Measurements from ENCODE around the gene GUCY1B1.
A peak's percentile ranks its signal among the peaks of the same experiment; 100 is the strongest.

The GUCY1B1 gene

DNA sequence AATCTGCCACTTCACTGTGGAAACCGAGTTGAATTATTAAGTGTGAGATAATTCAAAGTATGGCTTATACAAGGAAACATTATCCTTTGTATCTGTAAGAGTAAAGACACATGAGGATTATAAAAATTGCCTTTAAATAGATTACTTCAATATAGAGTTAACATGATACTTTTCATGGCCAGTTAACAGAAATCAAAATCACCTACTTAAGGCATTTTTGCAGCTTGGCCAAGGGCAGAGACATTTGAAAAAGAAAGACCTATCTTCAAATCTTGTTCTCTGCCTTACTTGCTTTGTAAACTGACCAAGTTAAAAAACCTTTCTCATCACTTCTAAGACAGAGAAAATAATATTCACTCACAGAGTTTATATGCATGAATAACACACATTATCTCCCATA lies 44.9 kb upstream of the GUCY1B1 start:
- Histone ChIP-seq H3K4ac (ENCODE audit: low read depth in 1 of 2, low read length in 2 of 2) (no peak overlapping the region), H3K27me3 (ENCODE audit: control insufficient read depth in 1 of 2, insufficient read depth in 1 of 2, low read length in 2 of 2) (no peaks in the 10 kb centered on the region), H3K14ac (ENCODE audit: low read length in 2 of 2) (no peak overlapping the region), H3K36me3 (ENCODE audit: control insufficient read depth in 1 of 2, insufficient read depth in 2 of 2, low read depth in 1 of 2, low read length in 2 of 2) (peaks cover 0 to 7% of the 10 kb centered on the region in 2 experiments), H3K23ac (ENCODE audit: low read length in 2 of 2) (no peak overlapping the region), H3K4me2 (ENCODE audit: low read length, poor library complexity, severe bottlenecking) (no peak overlapping the region), H3K9me3 (ENCODE audit: control insufficient read depth, low read length) (peaks cover 2% of the 10 kb centered on the region), H2AFZ (ENCODE audit: low read depth, low read length) (no peak overlapping the region), H2AK5ac (ENCODE audit: low read length, severe bottlenecking) (no peak overlapping the region), H4K8ac (ENCODE audit: low read length) (no peak overlapping the region), H3K4me3 (ENCODE audit: insufficient read depth in 1 of 2, low read depth in 1 of 2, low read length in 2 of 2) (no peak overlapping the region), H2BK15ac (ENCODE audit: low read depth, poor library complexity, severe bottlenecking) (no peak overlapping the region), H3K18ac (ENCODE audit: low read depth in 1 of 2, low read length in 2 of 2) (no peak overlapping the region), H3K9ac (ENCODE audit: low read length) (no peak overlapping the region), H3K4me1 (ENCODE audit: control insufficient read depth, insufficient read depth, low read depth, low read length) (no peaks in the 10 kb centered on the region), H2BK5ac (ENCODE audit: low read depth, low read length, poor library complexity, severe bottlenecking) (no peak overlapping the region), H2BK12ac (ENCODE audit: low read length in 2 of 2) (no peak overlapping the region), H3K79me1 (replicated peaks; ENCODE audit: low read length, poor library complexity, severe bottlenecking) (no peaks in the 10 kb centered on the region), H2BK120ac (ENCODE audit: low read depth, low read length) (no peak overlapping the region), H4K91ac (ENCODE audit: low read length) (no peak overlapping the region), H3K27ac (ENCODE audit: low read length, poor library complexity, severe bottlenecking) (no peak overlapping the region)
- WGBS: no CpG with 5 or more reads among the region's 1 CpG
- DNase-seq: no peak

GRCh38 chr4:155722336-155722735 lies 36.5 kb upstream of the GUCY1B1 start:
- H2AK5ac ChIP-seq (ENCODE audit: low read length, severe bottlenecking): no peak overlapping the region
- no peak overlapping the region for H3K27ac ChIP-seq (ENCODE audit: low read length, poor library complexity, severe bottlenecking)
- no peak overlapping the region for H3K4me3 ChIP-seq (ENCODE audit: insufficient read depth in 1 of 2, low read depth in 1 of 2, low read length in 2 of 2)
- H3K4ac ChIP-seq (ENCODE audit: low read depth in 1 of 2, low read length in 2 of 2): no peak overlapping the region
- no peak overlapping the region for H3K23ac ChIP-seq (ENCODE audit: low read length in 2 of 2)
- no peak overlapping the region for H3K4me2 ChIP-seq (ENCODE audit: low read length, poor library complexity, severe bottlenecking)
- no peak overlapping the region for H2BK12ac ChIP-seq (ENCODE audit: low read length in 2 of 2)
- H3K9ac ChIP-seq (ENCODE audit: low read length): peak overlapping the region; percentile 75
- no peak for DNase-seq
- H3K14ac ChIP-seq (ENCODE audit: low read length in 2 of 2): no peak overlapping the region
- no peak overlapping the region for H4K8ac ChIP-seq (ENCODE audit: low read length)
- no peaks in the 10 kb centered on the region for H3K36me3 ChIP-seq (ENCODE audit: control insufficient read depth in 1 of 2, insufficient read depth in 2 of 2, low read depth in 1 of 2, low read length in 2 of 2)
- H3K18ac ChIP-seq (ENCODE audit: low read depth in 1 of 2, low read length in 2 of 2): no peak overlapping the region
- H3K79me1 ChIP-seq (replicated peaks; ENCODE audit: low read length, poor library complexity, severe bottlenecking): no peaks in the 10 kb centered on the region
- peak overlapping the region; percentile 5 for H2BK15ac ChIP-seq (ENCODE audit: low read depth, poor library complexity, severe bottlenecking)
- no peak overlapping the region for H2AFZ ChIP-seq (ENCODE audit: low read depth, low read length)
- H3K4me1 ChIP-seq (ENCODE audit: control insufficient read depth, insufficient read depth, low read depth, low read length): peaks cover 1% of the 10 kb centered on the region
- no peak overlapping the region for H2BK5ac ChIP-seq (ENCODE audit: low read depth, low read length, poor library complexity, severe bottlenecking)
- H3K27me3 ChIP-seq (ENCODE audit: control insufficient read depth in 1 of 2, insufficient read depth in 1 of 2, low read length in 2 of 2): no peaks in the 10 kb centered on the region
- no peak overlapping the region for H2BK120ac ChIP-seq (ENCODE audit: low read depth, low read length)
- no peaks in the 10 kb centered on the region for H3K9me3 ChIP-seq (ENCODE audit: control insufficient read depth, low read length)
- WGBS: no CpG with 5 or more reads among the region's 1 CpG
- no peak overlapping the region for H4K91ac ChIP-seq (ENCODE audit: low read length)

DNA sequence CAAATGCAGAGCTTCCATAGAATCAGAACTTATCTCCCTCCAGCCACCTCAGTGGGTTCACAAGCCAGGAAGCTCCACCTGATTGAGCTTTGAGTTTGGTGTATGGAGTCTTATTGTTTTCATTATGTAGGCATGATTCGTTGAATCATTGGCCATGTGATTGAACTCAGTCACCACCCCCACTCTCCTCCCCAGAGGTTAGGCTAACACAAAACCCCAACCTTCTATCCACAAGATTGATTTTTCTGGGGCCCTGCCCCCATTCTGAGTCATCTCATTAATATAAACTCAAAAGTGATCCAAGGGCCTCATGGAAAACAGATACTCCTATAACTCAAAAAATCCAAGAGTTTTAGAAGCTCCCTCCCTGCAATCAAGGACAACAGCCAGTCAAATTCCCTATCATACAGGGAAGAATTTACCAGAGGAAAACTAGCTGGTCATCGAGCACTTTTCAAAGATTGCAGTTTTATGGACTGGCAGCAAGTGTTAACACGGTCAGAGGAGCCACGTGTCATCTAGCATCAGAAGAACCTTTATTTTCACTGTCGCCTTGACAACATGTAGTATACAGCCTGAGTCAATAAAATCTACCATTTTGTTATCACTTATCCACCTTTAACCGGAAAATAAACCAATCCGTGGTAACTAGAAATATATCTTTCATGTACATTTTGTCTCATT lies 35.9 kb upstream of the GUCY1B1 start:
- H3K9me3 ChIP-seq (ENCODE audit: control insufficient read depth, low read length): no peaks in the 10 kb centered on the region
- H3K27ac ChIP-seq (ENCODE audit: low read length, poor library complexity, severe bottlenecking): peak overlapping the region; percentile 28
- no peak overlapping the region for H3K4me3 ChIP-seq (ENCODE audit: insufficient read depth in 1 of 2, low read depth in 1 of 2, low read length in 2 of 2)
- H2BK120ac ChIP-seq (ENCODE audit: low read depth, low read length): no peak overlapping the region
- H3K14ac ChIP-seq (ENCODE audit: low read length in 2 of 2): no peak overlapping the region
- H4K91ac ChIP-seq (ENCODE audit: low read length): no peak overlapping the region
- H2BK15ac ChIP-seq (ENCODE audit: low read depth, poor library complexity, severe bottlenecking): no peak overlapping the region
- no peak overlapping the region for H3K18ac ChIP-seq (ENCODE audit: low read depth in 1 of 2, low read length in 2 of 2)
- H3K79me1 ChIP-seq (replicated peaks; ENCODE audit: low read length, poor library complexity, severe bottlenecking): no peaks in the 10 kb centered on the region
- H2AFZ ChIP-seq (ENCODE audit: low read depth, low read length): no peak overlapping the region
- H3K4me2 ChIP-seq (ENCODE audit: low read length, poor library complexity, severe bottlenecking): no peak overlapping the region
- H4K8ac ChIP-seq (ENCODE audit: low read length): no peak overlapping the region
- no peaks in the 10 kb centered on the region for H3K27me3 ChIP-seq (ENCODE audit: control insufficient read depth in 1 of 2, insufficient read depth in 1 of 2, low read length in 2 of 2)
- no peak overlapping the region for H2AK5ac ChIP-seq (ENCODE audit: low read length, severe bottlenecking)
- WGBS: 82% methylated on average over 5 of the region's 7 CpGs
- peaks cover 1% of the 10 kb centered on the region for H3K4me1 ChIP-seq (ENCODE audit: control insufficient read depth, insufficient read depth, low read depth, low read length)
- no peak overlapping the region for H3K4ac ChIP-seq (ENCODE audit: low read depth in 1 of 2, low read length in 2 of 2)
- H2BK5ac ChIP-seq (ENCODE audit: low read depth, low read length, poor library complexity, severe bottlenecking): no peak overlapping the region
- H3K9ac ChIP-seq (ENCODE audit: low read length): peak overlapping the region; percentile 75
- H2BK12ac ChIP-seq (ENCODE audit: low read length in 2 of 2): no peak overlapping the region
- DNase-seq: peak; percentile 51
- no peak overlapping the region for H3K23ac ChIP-seq (ENCODE audit: low read length in 2 of 2)
- H3K36me3 ChIP-seq (ENCODE audit: control insufficient read depth in 1 of 2, insufficient read depth in 2 of 2, low read depth in 1 of 2, low read length in 2 of 2): no peaks in the 10 kb centered on the region

DNA sequence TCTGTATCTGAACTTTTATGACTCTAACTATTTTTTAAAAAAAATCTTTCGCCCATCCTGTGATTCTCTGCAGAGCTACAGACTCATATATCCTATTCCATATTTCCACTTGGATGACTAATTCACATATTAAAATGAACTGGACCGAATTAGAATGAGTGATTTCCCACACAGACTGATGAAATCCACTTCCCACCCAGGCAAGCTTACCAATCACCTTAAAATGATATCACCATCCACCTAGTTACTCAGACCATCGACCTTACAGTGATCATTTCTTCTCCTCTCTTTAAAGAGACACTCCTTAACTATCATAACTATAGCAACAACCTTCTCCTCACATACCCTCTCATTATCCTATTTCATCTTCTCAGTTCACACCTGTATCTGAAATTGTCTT lies 34.1 kb upstream of the GUCY1B1 start:
- Histone ChIP-seq H4K91ac (ENCODE audit: low read length) (no peak overlapping the region), H3K4me2 (ENCODE audit: low read length, poor library complexity, severe bottlenecking) (no peak overlapping the region), H2AK5ac (ENCODE audit: low read length, severe bottlenecking) (no peak overlapping the region), H2AFZ (ENCODE audit: low read depth, low read length) (no peak overlapping the region), H3K18ac (ENCODE audit: low read depth in 1 of 2, low read length in 2 of 2) (no peak overlapping the region), H2BK120ac (ENCODE audit: low read depth, low read length) (no peak overlapping the region), H4K8ac (ENCODE audit: low read length) (no peak overlapping the region), H3K9ac (ENCODE audit: low read length) (no peak overlapping the region), H3K4me3 (ENCODE audit: insufficient read depth in 1 of 2, low read depth in 1 of 2, low read length in 2 of 2) (no peak overlapping the region), H3K23ac (ENCODE audit: low read length in 2 of 2) (no peak overlapping the region), H3K27ac (ENCODE audit: low read length, poor library complexity, severe bottlenecking) (no peak overlapping the region), H2BK5ac (ENCODE audit: low read depth, low read length, poor library complexity, severe bottlenecking) (no peak overlapping the region), H3K4ac (ENCODE audit: low read depth in 1 of 2, low read length in 2 of 2) (no peak overlapping the region), H3K36me3 (ENCODE audit: control insufficient read depth in 1 of 2, insufficient read depth in 2 of 2, low read depth in 1 of 2, low read length in 2 of 2) (no peaks in the 10 kb centered on the region), H2BK15ac (ENCODE audit: low read depth, poor library complexity, severe bottlenecking) (no peak overlapping the region), H3K27me3 (ENCODE audit: control insufficient read depth in 1 of 2, insufficient read depth in 1 of 2, low read length in 2 of 2) (no peaks in the 10 kb centered on the region), H3K4me1 (ENCODE audit: control insufficient read depth, insufficient read depth, low read depth, low read length) (peaks cover 1% of the 10 kb centered on the region), H2BK12ac (ENCODE audit: low read length in 2 of 2) (no peak overlapping the region), H3K79me1 (replicated peaks; ENCODE audit: low read length, poor library complexity, severe bottlenecking) (no peaks in the 10 kb centered on the region), H3K14ac (ENCODE audit: low read length in 2 of 2) (no peak overlapping the region), H3K9me3 (ENCODE audit: control insufficient read depth, low read length) (no peaks in the 10 kb centered on the region)
- WGBS: 69% methylated on average over 3 of the region's 3 CpGs
- no peak for DNase-seq
